Epithelial cell of esophagus (primary cell): ENCODE measurements around the gene TBC1D14.
A peak's percentile ranks its signal among the peaks of the same experiment; 100 is the strongest.
"Not testable (repeated sequence)": the region's sequence is repeated elsewhere in the genome, so short reads cannot be mapped to it uniquely, and the experiment has no call there.

ENCODE experiments used
- DNase-seq: peaks from one replicate; pipeline ENCODE4 v3.0.0; 2010; ENCODE audit warnings: low read depth
- H3K4me3 ChIP-seq: 2 replicates; pipeline ENCODE4 v1.5.1; 2011; ENCODE audit warnings: mild to moderate bottlenecking, low read length, control low read depth
- TF ChIP-seq, protein P1 (sequence below): IDR thresholded peaks from 2 replicates; pipeline ENCODE4 v1.5.1; 2011; ENCODE audit warnings: low read depth, mild to moderate bottlenecking, low read length, control low read depth, inconsistent platforms; ENCODE audit not compliant: insufficient read depth; ENCODE audit errors: missing control alignments

TBC1D14 gene

DNA sequence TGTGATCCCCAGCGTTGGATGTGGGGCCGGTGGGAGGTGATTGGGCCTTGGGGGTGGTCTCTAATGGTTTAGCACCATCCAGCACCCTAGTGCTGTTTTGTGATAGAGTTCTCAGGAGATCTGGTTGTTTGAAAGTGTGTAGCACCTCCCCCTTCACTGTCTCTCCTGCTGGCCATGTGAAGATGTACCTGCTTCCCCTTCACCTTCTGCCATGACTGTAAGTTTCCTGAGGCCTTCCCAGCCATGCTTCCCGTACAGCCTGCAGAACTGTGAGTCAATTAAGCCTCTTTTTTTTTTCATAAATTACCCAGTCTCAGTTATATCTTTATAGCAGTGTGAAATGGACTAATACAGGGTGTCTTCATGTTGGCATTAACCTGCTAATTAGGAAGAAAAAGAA, 19.3 kb upstream of the TBC1D14 start:
- TF ChIP-seq, protein P1, sequence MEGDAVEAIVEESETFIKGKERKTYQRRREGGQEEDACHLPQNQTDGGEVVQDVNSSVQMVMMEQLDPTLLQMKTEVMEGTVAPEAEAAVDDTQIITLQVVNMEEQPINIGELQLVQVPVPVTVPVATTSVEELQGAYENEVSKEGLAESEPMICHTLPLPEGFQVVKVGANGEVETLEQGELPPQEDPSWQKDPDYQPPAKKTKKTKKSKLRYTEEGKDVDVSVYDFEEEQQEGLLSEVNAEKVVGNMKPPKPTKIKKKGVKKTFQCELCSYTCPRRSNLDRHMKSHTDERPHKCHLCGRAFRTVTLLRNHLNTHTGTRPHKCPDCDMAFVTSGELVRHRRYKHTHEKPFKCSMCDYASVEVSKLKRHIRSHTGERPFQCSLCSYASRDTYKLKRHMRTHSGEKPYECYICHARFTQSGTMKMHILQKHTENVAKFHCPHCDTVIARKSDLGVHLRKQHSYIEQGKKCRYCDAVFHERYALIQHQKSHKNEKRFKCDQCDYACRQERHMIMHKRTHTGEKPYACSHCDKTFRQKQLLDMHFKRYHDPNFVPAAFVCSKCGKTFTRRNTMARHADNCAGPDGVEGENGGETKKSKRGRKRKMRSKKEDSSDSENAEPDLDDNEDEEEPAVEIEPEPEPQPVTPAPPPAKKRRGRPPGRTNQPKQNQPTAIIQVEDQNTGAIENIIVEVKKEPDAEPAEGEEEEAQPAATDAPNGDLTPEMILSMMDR = no peak
- DNase-seq = no peak
- H3K4me3 ChIP-seq = no peak overlapping the region

DNA sequence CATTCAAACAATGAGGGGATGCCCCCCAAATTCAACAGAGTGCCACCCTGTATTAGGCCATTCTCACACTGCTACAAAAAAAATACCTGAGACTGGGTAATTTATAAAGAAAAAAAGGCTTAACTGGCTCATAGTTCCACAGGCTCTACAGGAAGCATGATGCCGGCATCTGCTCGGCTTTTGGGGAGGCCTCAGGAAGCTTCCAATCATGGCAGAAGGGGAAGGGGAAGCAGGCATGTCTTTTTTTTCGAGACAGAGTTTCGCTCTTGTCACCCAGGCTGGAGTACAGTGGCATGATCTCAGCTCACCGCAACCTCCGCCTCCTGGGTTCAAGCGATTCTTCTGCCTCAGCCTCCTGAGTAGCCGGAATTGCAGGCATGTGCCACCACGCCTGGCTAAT, 18.7 kb upstream of the TBC1D14 start:
- not testable (repeated sequence) for DNase-seq, H3K4me3 ChIP-seq

DNA sequence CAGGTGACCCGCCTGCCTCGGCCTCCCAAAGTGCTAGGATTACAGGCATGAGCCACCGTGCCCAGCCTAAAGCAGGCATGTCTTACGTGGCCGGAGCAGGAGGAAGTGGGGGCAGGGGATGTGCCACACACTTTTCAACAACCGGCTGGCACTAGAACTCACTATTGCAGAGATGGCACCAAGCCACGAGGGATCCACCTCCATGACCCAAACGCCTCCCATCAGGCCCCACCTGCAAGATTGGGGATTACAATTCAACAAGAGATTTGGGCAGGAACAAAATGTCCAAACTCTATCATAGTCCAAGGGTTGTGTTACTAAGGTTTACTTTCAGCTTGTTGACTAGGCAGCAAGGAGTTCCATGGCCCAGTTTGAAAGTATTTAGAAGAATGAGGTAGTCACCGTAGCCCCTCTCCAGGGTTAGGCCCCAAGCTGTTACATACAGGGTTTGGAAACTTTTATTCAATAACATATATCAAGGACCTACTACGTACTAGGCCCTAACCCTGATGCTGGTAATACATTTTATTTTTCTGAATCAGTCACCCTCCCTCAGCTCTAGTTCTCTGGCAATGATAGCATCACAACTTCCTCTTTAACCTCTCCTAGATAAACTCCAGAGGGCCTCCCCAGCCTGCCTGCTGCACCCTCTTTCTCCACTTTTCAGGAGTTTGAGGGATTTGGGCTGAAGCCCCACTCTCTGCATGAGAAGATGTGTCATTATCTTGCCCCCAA, 18.0 kb upstream of the TBC1D14 start:
- H3K4me3 ChIP-seq = no peak overlapping the region
- no peak for DNase-seq
- TF ChIP-seq, protein P1 = no peak

DNA sequence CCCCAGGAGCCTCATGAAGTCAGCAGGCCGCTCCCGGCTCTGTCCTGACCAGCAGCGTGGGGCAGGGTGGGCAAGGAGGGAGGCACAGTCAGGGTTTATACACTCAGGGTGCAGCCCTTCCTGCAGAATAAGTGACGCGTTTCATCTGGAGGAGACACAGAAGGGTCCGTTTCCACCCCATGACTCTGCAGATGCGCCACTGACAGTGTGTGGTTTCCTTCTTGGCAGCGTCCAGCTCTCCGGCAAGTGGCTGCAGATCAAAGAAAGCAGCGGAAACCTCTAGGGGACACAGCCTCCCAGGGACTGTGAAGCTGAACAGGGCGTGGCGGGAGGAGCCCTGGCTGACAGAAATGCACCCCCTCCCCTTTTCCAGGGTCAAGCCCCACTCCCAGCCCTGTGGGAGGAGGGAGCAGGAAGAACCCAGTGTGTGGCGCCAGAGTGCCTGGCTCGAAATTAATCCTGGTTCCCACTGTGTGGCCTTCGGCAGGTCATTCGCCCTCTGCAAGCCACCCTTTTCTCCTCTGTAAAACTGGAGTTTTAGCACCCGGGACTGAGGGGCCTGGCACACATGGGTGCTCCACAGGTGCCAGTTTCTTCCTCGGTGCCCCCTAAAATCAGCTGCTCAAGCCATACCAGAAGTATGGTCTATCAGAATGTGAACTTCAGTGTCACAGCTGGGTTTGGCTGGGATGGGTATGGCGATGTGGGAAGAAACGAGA, 17.3 kb upstream of the TBC1D14 start:
- TF ChIP-seq, protein P1 = no peak
- DNase-seq = peak; percentile 13
- no peak overlapping the region for H3K4me3 ChIP-seq

DNA sequence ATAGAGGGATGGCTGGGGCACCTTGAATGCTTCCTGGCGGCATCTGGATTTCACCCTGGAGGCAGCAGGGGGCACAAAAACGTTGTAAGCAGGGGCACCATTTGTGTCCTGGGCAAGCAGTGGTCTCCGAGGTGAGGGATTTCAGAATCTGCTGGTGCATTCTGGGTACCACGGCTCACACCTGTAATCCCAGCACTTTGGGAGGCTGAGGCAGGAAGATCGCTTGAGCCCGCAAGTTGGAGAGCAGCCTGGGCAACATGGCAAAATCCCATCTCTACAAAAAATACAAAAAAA, 16.8 kb upstream of the TBC1D14 start:
- TF ChIP-seq, protein P1 = no peak
- DNase-seq = no peak
- H3K4me3 ChIP-seq = no peak overlapping the region

DNA sequence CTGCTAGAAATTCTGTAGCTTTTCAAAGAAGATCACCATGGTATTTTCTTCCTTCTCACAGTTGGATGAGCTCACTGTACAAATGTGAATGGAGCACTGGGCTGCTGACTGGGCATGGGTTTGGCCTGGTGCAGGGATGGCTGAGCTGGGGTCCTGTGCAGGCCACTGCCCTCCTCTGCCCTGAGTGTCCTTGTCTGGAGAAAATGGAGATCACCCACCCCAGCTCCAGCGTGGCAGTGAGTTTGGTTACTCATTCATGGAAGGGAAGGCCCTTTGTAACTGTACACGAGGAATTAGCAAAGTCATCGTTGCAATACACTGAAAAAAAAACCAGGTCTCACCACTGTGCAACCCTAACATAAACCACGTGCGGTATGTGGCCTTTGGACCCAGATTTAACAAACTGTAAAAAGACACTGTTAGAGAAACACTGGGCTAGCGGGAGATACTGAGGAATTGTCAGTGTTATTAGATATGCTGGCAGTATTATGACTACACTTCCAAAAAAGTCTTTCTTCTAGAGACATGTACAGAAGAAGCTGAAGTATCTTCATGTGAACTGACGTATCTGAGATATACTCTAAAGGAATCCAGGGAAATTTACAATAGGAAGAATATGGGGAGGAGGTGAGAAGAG, 16.1 kb upstream of the TBC1D14 start:
- no peak for DNase-seq
- TF ChIP-seq, protein P1 = no peak
- H3K4me3 ChIP-seq = no peak overlapping the region

DNA sequence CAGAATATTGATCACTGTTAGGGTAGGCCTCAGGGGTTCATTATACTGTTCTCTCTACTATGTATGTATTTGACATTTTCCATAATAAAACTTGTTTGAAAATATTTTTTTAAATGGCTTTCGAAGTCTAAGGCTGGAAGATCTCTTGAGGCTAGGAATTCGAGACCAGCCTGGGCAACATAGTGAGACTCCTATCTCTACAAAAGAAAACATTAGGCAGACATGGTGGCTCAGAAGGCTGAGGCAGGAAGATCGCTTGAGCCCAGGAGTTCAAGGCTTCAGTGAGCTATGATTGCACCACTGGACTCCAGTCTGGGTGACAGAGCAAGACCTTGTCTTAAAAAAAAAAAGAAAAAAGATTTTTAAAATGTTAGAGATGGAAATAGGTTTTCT, 15.5 kb upstream of the TBC1D14 start:
- H3K4me3 ChIP-seq = no peak overlapping the region
- no peak for DNase-seq
- TF ChIP-seq, protein P1 = no peak
